HFFc6 (cell line): ENCODE data around the gene SBDS. TPM values are rescaled to one million over a fixed set of nuclear protein-coding genes. Genes with fewer than 3 reads are reported as not detected.
A peak's percentile ranks its signal among the peaks of the same experiment; 100 is the strongest.
"Not testable (repeated sequence)": the region's sequence is repeated elsewhere in the genome, so short reads cannot be mapped to it uniquely, and the experiment has no call there.

Source experiments
- DNase-seq: peaks from one replicate; pipeline ENCODE4 v3.0.0-alpha.2; 2018
- H3K27ac Mint-ChIP-seq: 2 replicates; pipeline ENCODE4 v1.8.0; 2020; ENCODE audit warnings: mild to moderate bottlenecking, mixed read lengths
- H3K27me3 Mint-ChIP-seq: 2 replicates; pipeline ENCODE4 v1.8.0; 2021; ENCODE audit warnings: mild to moderate bottlenecking, moderate library complexity, mixed read lengths; ENCODE audit not compliant: insufficient read depth
- H3K36me3 Mint-ChIP-seq: 2 replicates; pipeline ENCODE4 v1.8.0; 2021; ENCODE audit warnings: low read depth, mixed read lengths
- H3K4me1 Mint-ChIP-seq: 2 replicates; pipeline ENCODE4 v1.8.0; 2020; ENCODE audit warnings: low read depth, mixed read lengths
- H3K4me3 Mint-ChIP-seq: 2 replicates; pipeline ENCODE4 v1.8.0; 2020; ENCODE audit warnings: mild to moderate bottlenecking, moderate library complexity, mixed read lengths
- H3K9me3 Mint-ChIP-seq: 2 replicates; pipeline ENCODE4 v1.8.0; 2020; ENCODE audit warnings: mild to moderate bottlenecking, mixed read lengths
- long read RNA-seq: library from polyadenylated mRNA; unstranded; transcript quantifications from one replicate; pipeline ENCODE4 v2.0.0, GENCODE V29; 2019
- total RNA-seq, 6 experiments: library from RNA; stranded (reverse); fragmentation: NEBNext Ultra II Directional; extraction: Animal tissue kit (Norgen Biotek cat#: 25700); gene quantifications; 2 replicates in 1 of 6; 3 replicates in 5 of 6; pipeline ENCODE4 v1.2.3, GENCODE V29; 2021
- TF ChIP-seq, protein P1 (sequence below): fragments of 200-600 bp; sonication (generic); IDR thresholded peaks from 2 replicates; pipeline ENCODE4 v1.5.0; 2021; ENCODE audit warnings: antibody characterized with exemption, mild to moderate bottlenecking

Gene SBDS
- 100 to 1,000 TPM; 164 to 212 (median 168) TPM for total RNA-seq
- long read RNA-seq, transcript SBDS-201 (5 exons, 1,631 nt): major isoform, 319 of 386 reads
- long read RNA-seq, partial matches to known transcripts: 48 of 386 reads
- long read RNA-seq, other reads (novel, unspliced or antisense): 19 of 386 reads

DNA sequence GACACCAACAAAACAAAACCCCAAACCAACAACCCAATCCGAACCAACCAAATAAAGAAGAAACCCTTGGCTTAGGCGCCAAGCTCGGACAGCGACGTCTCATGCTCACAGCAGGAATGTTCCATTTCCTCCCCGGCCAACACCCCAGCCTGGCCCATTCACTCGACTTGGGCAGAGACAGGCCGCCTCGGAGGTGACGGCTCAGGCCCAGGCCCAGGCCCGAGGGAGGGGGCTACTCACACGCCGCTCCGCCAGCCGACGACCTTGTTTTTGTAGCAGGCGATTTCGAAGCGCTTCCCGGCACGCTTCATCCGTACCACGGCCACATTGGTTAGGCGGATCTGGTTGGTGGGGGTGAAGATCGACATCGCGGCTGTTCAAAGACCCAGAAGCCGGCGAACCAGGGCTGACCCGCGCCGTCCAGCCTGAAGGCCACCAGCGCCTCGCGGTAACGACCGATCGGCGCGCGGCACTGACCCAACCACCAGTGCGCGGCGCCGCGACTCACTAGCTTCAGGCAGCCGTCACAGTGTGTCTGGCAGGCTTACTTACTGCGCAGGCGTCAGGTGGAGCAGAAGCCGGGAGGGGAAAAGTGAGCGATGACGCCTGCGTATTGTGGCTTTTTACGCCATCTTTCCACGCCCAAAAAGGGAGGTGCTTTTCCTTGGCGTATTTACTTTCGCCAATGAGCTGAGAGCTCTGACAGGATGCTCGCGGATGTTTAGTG is at the start of gene SBDS:
Gene SBDS (minus strand): TSS at position 537 of the 727 bp plus-strand sequence. CDS start 169 bp downstream, at position 368.
- peak within 1 kb of the TSS; percentile 97 for H3K4me3 Mint-ChIP-seq
- peak within 1 kb of the TSS; percentile 99 for H3K27ac Mint-ChIP-seq
- H3K27me3 Mint-ChIP-seq: peaks cover 10% of the 10 kb centered on the region
- H3K9me3 Mint-ChIP-seq: not testable (repeated sequence)
- H3K36me3 Mint-ChIP-seq: peaks cover 28% of the 10 kb centered on the region
- peak; percentile 99 for DNase-seq
- H3K4me1 Mint-ChIP-seq: peaks cover 16% of the 10 kb centered on the region
- TF ChIP-seq, protein P1, sequence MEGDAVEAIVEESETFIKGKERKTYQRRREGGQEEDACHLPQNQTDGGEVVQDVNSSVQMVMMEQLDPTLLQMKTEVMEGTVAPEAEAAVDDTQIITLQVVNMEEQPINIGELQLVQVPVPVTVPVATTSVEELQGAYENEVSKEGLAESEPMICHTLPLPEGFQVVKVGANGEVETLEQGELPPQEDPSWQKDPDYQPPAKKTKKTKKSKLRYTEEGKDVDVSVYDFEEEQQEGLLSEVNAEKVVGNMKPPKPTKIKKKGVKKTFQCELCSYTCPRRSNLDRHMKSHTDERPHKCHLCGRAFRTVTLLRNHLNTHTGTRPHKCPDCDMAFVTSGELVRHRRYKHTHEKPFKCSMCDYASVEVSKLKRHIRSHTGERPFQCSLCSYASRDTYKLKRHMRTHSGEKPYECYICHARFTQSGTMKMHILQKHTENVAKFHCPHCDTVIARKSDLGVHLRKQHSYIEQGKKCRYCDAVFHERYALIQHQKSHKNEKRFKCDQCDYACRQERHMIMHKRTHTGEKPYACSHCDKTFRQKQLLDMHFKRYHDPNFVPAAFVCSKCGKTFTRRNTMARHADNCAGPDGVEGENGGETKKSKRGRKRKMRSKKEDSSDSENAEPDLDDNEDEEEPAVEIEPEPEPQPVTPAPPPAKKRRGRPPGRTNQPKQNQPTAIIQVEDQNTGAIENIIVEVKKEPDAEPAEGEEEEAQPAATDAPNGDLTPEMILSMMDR: peak; percentile 33; the same call in 1 of the 2 replicates

DNA sequence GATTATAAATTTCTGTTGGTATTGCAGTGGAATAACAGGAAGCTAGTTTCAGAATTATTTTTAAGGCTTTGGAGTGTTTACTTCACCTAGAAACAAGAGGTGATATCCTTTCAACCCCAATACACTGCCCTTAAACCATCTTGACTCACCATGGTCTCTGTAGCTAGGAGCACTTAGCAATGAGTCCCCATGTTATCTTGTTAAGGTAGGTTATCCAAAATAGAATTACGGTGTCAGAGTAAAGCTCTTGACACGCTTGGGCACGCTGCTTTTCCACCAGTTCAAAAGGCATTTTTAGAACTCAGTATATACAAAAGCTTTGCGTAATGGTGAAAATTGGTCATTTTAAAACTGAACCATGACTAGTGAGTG is 48.2 kb upstream of the SBDS start:
- H3K4me3 Mint-ChIP-seq: peak overlapping the region; percentile 50; the same call in 1 of the 2 replicates
- H3K27ac Mint-ChIP-seq: peak overlapping the region; percentile 92
- not testable (repeated sequence) for H3K27me3 Mint-ChIP-seq, H3K9me3 Mint-ChIP-seq, DNase-seq, H3K36me3 Mint-ChIP-seq
- H3K4me1 Mint-ChIP-seq: peaks cover 42% of the 10 kb centered on the region

DNA sequence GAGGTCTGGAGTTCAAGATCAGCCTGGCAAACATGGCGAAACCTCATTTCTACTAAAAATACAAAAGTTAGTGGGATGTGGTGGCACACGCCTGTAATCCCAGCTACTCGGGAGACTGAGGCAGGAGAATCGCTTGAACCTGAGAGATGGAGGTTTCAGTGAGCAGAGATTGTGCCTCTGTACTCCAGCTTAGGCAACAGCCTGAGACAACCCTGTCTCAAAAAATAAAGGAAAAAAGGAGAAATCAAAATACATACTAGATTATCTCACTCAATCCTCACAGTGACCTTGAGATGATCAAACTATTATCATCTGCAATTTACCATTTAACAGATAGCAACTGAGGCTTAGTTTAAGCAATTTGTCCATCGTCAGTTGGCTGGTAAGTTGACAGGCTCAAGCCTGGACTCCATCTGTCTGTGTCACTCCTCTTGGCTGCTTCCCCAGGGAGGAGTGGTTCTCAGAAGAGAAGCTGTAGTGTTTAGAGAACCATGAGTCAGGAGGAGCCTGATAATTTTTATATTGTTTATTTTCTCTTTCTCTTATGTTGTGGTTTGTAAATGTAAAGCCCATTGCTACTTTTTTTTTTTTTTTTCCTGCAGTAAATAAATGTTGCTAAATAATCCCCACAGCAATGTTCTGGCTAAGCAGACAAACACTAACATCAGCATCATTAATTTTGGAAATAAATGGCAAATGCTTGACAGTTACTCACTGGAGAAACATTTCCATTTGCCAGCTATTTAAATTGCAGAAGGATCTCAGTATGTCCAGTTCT is 47.6 kb upstream of the SBDS start:
- Mint-ChIP-seq H3K27ac (peak overlapping the region; percentile 92), H3K4me3 (peak overlapping the region; percentile 50; the same call in 1 of the 2 replicates), H3K4me1 (peaks cover 37% of the 10 kb centered on the region)
- H3K27me3 Mint-ChIP-seq, H3K9me3 Mint-ChIP-seq, H3K36me3 Mint-ChIP-seq: not testable (repeated sequence)
- peak; percentile 90 for DNase-seq

DNA sequence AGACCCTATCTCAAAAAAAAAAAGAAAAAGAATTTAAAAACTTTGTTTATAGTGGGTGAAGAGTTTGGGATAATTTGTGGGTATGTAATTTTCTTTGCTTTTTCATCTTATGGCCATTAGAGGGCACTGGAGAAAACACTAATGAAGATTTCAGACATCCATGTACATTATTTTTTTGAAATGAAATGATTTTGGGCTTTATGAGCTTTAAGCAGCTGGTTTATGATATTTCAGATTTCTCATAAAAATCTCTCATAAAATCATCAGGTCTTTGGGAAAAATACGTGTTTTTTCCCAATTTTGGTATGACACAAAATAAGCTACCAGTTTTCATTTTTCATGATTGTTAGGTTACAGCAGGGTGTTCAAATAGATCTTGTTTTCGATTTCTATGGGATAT is 45.4 kb upstream of the SBDS start:
- not testable (repeated sequence) for H3K36me3 Mint-ChIP-seq, H3K27me3 Mint-ChIP-seq, H3K9me3 Mint-ChIP-seq, DNase-seq
- TF ChIP-seq, protein P1: peak; percentile 75
- Mint-ChIP-seq H3K27ac (peak overlapping the region; percentile 82), H3K4me1 (peaks cover 37% of the 10 kb centered on the region), H3K4me3 (peak overlapping the region; percentile 52; the same call in 1 of the 2 replicates)

DNA sequence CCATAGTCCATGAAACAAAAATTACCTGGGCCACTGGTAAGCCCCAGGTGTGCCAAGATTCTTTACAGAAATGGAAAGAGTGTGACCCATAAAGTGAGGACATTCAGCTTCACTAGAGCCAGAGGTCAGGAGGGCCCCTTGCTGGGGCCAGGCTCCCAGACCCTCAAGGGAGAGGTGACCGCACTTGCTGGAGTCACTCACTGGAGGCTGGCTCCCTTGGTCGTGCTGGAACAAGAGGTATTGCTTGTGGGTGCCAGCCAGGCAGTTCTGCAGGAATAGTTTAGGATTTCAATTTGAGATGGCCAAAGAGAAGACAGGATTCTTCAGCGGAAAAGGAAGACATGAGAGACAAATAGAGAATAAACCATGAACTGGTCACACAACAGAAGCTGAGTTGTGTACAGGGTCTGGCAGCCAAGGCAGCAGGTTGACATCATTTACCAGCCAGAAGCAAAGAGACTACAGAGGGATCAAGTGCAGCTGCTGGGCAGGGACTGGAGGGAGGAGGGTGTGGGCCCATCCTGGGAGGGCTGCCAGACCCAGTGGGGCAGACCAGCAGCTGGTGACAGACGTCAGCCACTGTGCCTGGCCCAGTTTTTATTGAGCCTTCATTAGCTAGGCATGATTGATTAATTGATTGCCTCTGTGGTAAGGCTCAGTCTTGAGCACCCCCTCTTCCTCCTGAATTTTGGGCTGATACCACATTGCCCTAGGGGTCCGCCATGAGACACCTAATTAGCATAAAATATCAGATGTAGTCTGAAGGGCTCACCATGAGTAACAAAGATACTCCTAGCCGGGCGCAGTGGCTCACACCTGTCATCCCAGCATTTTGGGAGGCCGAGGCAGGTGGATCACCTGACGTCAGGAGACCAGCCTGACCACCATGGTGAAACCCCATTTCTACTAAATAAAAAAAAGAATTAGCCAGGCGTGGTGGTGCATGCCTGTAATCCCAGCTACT is 41.3 kb upstream of the SBDS start:
- not testable (repeated sequence) for H3K27me3 Mint-ChIP-seq, DNase-seq, H3K9me3 Mint-ChIP-seq

DNA sequence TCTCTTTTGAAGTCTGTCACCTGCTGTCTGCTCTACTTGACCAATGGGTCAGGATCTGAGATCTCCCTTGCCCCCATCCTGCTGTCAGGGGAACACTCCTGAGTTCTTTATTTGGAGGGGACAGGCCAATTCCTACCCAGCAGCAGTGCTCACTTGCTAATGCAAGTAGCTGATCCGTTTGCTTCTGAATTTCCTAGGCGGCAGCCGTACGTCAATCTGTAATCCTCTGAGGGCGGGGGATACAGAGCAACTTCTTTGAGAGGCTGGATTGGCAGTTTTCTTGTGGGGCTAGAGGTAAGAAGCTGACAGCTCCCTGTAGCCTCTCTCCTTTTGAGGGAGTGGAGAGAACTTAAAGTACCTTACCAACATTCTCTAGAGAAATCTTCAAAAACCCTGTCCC is 37.9 kb upstream of the SBDS start:
- TF ChIP-seq, protein P1: no peak

More for the DNA sequence above, 41.3 kb upstream of the SBDS start:
- H3K4me1 Mint-ChIP-seq: peaks cover 10% of the 10 kb centered on the region
- H3K27ac Mint-ChIP-seq, H3K4me3 Mint-ChIP-seq, H3K36me3 Mint-ChIP-seq: not testable (repeated sequence)

DNA sequence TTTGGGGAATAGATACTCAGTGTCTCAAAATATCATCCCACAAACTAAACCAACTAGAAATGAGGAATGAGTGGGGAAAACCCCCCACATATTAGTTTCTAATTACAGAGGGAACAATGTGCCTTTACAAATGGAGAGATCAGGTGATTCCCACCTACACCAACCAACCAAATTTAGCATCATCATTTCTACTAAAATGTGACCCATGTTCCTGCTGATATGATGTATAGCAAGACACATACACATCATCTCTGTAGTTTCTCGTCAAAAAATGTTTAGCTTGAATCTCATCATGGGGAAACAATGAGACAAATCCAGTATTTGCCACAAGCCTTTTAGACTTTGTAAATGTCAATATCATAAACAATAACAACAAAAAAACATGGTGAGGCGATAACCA is 36.3 kb upstream of the SBDS start:
- H3K9me3 Mint-ChIP-seq, H3K27ac Mint-ChIP-seq, H3K27me3 Mint-ChIP-seq, H3K4me3 Mint-ChIP-seq, DNase-seq, H3K4me1 Mint-ChIP-seq: not testable (repeated sequence)
- H3K36me3 Mint-ChIP-seq: peaks cover 24% of the 10 kb centered on the region

More for the DNA sequence above, 37.9 kb upstream of the SBDS start:
- Mint-ChIP-seq H3K4me1 (peaks cover 2% of the 10 kb centered on the region; the same call in 1 of the 2 replicates), H3K27ac (no peak overlapping the region), H3K9me3 (no peaks in the 10 kb centered on the region), H3K27me3 (no peaks in the 10 kb centered on the region), H3K36me3 (peaks cover 23% of the 10 kb centered on the region), H3K4me3 (no peak overlapping the region)
- no peak for DNase-seq

DNA sequence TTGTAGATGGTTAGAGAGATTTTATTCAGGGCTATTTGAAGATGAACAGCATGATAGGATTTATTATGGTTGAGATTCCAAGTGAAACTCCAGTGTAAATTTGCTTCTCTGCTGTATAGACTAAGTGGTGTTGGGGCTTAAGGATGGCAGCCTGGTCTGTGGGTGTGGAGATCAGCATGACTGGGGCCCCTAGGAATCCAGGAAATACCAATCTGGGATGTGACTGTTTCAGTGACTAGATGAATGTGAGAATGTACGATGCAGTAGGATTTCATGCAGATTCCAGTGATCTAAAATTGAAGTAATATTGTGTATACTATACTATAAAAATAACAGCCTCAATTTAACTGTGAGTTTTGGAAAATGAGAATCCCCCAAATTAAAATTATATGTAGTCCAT is 30.1 kb upstream of the SBDS start:
- H3K4me1 Mint-ChIP-seq: peaks cover 36% of the 10 kb centered on the region
- DNase-seq: peak; percentile 78
- H3K36me3 Mint-ChIP-seq: peaks cover 36% of the 10 kb centered on the region
- H3K27me3 Mint-ChIP-seq, H3K9me3 Mint-ChIP-seq: not testable (repeated sequence)
- peak overlapping the region; percentile 57 for H3K4me3 Mint-ChIP-seq
- H3K27ac Mint-ChIP-seq: peak overlapping the region; percentile 93
